Regular cardiac myocyte (primary cell): ENCODE results near the gene ZMAT3. TPM values are rescaled to one million over a fixed set of nuclear protein-coding genes. Genes with fewer than 3 reads are reported as not detected.

Experiments used
- total RNA-seq: library from RNA; depleted of rRNA; stranded (reverse); fragments of >200 nt; gene quantifications from 2 replicates; pipeline ENCODE4 v1.2.3, GENCODE V29; 2014

The ZMAT3 gene
- total RNA-seq, result 28.2 and 41.7 TPM in 2 replicates

GRCh38 chr3:179071323-179072099, at the start of gene ZMAT3:
Gene ZMAT3, minus strand, starts transcription at chr3:179071809. Its CDS starts 4,057 bp downstream, at chr3:179067752.

Other genes with a start within 250 kb of the ZMAT3 start
- 29.7 and 32.1 TPM in 2 replicates for gene PIK3CA, start 76.5 kb upstream of the ZMAT3 start, total RNA-seq
- gene KCNMB3, start 179.3 kb upstream of the ZMAT3 start, total RNA-seq, result 0.77 and 0.85 TPM in 2 replicates